Measurements from ENCODE around the gene MOSPD3.

The MOSPD3 gene

DNA sequence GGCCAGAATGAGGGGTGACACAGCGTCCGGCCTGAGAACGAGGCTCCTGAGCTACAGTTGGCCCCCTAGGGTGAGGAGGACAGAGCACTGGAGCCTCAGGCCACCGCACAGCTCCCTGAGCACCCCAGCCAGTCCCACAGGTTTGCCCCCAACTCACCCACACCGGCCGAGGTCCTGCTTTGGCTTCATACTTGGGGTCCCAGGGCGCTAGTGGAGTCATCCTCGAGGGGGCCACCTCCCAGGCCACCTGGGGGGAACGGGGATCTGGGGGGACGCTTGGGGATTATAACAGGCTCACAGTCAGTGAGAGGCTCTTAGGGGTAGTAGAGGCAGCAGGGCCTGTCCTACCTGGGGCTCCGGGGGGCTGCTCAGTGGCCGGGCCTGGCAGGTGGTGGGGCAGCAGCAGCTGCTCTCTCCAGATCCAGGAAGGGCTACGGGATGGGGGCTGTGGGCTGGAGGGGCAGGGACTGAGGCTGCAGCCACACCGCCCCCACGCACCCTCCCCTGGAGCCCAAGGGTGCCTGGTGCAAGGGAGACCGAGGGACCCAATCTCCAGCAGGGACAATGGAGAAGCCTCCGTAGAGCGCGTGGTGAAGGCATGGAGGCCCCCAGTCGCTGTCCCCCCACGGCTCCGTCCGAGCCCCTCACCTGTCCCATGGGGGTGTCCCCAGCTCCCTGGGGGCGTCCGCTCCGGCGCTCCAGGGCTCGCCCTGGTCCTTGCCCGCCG lies 39.2 kb upstream of the MOSPD3 start:
- Histone ChIP-seq H3K9ac (ENCODE audit: low read length) (no peak overlapping the region), H2AFZ (ENCODE audit: low read length) (no peak overlapping the region), H3K79me2 (ENCODE audit: insufficient read depth, low read length) (no peaks in the 10 kb centered on the region), H3K4me1 (ENCODE audit: insufficient read depth, low read length, severe bottlenecking) (peaks cover 25% of the 10 kb centered on the region), H3K9me2 (ENCODE audit: low read depth, low read length) (no peaks in the 10 kb centered on the region), H3K36me3 (ENCODE audit: insufficient read depth, low read length) (peaks cover 49% of the 10 kb centered on the region), H3K4me3 (ENCODE audit: low read depth, low read length, poor library complexity, severe bottlenecking) (no peak overlapping the region), H3F3A (ENCODE audit: insufficient read depth, low read length) (no peaks in the 10 kb centered on the region), H4K20me1 (ENCODE audit: insufficient read depth, low read length) (no peaks in the 10 kb centered on the region), H3K9me3 (ENCODE audit: low read length) (no peaks in the 10 kb centered on the region), H3K27ac (ENCODE audit: low read depth, low read length, poor library complexity, severe bottlenecking) (no peak overlapping the region), H3K27me3 (ENCODE audit: insufficient read depth, low read length) (0 out of 2 replicates have a peak, but pooled peaks cover 5% of the 10 kb centered on the region), H3K4me2 (ENCODE audit: low read length) (no peak overlapping the region)
- TF ChIP-seq, protein P1, sequence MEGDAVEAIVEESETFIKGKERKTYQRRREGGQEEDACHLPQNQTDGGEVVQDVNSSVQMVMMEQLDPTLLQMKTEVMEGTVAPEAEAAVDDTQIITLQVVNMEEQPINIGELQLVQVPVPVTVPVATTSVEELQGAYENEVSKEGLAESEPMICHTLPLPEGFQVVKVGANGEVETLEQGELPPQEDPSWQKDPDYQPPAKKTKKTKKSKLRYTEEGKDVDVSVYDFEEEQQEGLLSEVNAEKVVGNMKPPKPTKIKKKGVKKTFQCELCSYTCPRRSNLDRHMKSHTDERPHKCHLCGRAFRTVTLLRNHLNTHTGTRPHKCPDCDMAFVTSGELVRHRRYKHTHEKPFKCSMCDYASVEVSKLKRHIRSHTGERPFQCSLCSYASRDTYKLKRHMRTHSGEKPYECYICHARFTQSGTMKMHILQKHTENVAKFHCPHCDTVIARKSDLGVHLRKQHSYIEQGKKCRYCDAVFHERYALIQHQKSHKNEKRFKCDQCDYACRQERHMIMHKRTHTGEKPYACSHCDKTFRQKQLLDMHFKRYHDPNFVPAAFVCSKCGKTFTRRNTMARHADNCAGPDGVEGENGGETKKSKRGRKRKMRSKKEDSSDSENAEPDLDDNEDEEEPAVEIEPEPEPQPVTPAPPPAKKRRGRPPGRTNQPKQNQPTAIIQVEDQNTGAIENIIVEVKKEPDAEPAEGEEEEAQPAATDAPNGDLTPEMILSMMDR (IDR thresholded peaks at IDR 0.05; ENCODE audit: low read length) = no peak
- TF ChIP-seq EZH2 (IDR thresholded peaks at IDR 0.05; ENCODE audit: borderline replicate concordance, low read length) = no peak

DNA sequence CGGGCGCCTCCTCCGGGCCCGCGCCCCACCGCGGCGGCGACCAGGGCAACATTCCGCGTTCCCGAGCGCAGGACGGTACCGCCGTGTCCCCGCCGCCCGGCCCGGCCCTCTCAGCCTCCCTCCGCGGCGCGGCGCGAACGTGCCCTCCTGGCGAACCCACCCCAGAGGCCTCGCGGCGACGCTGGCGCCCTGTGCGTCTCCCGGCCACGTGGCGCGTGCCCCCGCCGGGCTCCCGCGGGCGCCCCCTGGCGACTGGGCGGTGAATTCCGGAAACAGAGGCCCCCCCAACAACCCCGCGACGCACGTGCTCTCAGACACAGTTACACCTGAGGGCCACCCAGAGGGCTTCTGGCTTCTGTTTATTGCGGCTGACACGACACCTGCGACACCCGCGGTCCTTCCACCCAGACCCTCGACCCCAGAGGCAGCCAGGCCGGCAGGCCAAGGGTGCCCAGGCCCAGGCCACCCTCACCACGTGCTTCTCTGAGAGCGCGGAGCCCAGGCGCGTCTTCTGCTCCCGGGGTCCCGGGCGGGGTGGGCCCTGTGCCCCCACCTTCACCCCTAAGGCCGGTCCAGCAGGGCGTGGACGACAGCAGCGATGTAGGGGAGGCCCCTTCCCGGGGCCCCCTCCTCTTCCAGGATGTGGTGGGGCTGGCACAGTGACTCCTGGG lies 38.5 kb upstream of the MOSPD3 start, which contains the start of gene SAP25:
Gene SAP25, minus strand, starts transcription at position 210 of the 671 bp plus-strand sequence. Its CDS starts 158 bp downstream, at position 52.
- 0 out of 2 replicates have a peak, but pooled peaks cover 4% of the 10 kb centered on the region for H3K27me3 ChIP-seq (ENCODE audit: insufficient read depth, low read length)
- H3K36me3 ChIP-seq (ENCODE audit: insufficient read depth, low read length) = peaks cover 56% of the 10 kb centered on the region
- H3K4me3 ChIP-seq (ENCODE audit: low read depth, low read length, poor library complexity, severe bottlenecking) = no peak within 1 kb of the TSS
- H3K4me1 ChIP-seq (ENCODE audit: insufficient read depth, low read length, severe bottlenecking) = peaks cover 25% of the 10 kb centered on the region
- no peak within 1 kb of the TSS for H2AFZ ChIP-seq (ENCODE audit: low read length)
- H3K9ac ChIP-seq (ENCODE audit: low read length) = no peak within 1 kb of the TSS
- H4K20me1 ChIP-seq (ENCODE audit: insufficient read depth, low read length) = no peaks in the 10 kb centered on the region
- no peak within 1 kb of the TSS for H3K27ac ChIP-seq (ENCODE audit: low read depth, low read length, poor library complexity, severe bottlenecking)
- no peaks in the 10 kb centered on the region for H3K9me3 ChIP-seq (ENCODE audit: low read length)
- no peaks in the 10 kb centered on the region for H3K9me2 ChIP-seq (ENCODE audit: low read depth, low read length)
- TF ChIP-seq, protein P1 (IDR thresholded peaks at IDR 0.05; ENCODE audit: low read length) = peak; percentile 34
- no peak for TF ChIP-seq EZH2 (IDR thresholded peaks at IDR 0.05; ENCODE audit: borderline replicate concordance, low read length)
- no peak within 1 kb of the TSS for H3K4me2 ChIP-seq (ENCODE audit: low read length)
- H3F3A ChIP-seq (ENCODE audit: insufficient read depth, low read length) = no peaks in the 10 kb centered on the region
- H3K79me2 ChIP-seq (ENCODE audit: insufficient read depth, low read length) = no peaks in the 10 kb centered on the region

- H3K27ac ChIP-seq (ENCODE audit: low read depth, low read length, poor library complexity, severe bottlenecking) = no peak overlapping the region
- no peaks in the 10 kb centered on the region for H4K20me1 ChIP-seq (ENCODE audit: insufficient read depth, low read length)
- TF ChIP-seq, protein P1 (IDR thresholded peaks at IDR 0.05; ENCODE audit: low read length) = no peak
- TF ChIP-seq EZH2 (IDR thresholded peaks at IDR 0.05; ENCODE audit: borderline replicate concordance, low read length) = no peak
- no peak overlapping the region for H3K9ac ChIP-seq (ENCODE audit: low read length)
- H3K36me3 ChIP-seq (ENCODE audit: insufficient read depth, low read length) = peaks cover 60% of the 10 kb centered on the region
- H3K4me3 ChIP-seq (ENCODE audit: low read depth, low read length, poor library complexity, severe bottlenecking) = no peak overlapping the region
- no peaks in the 10 kb centered on the region for H3K9me2 ChIP-seq (ENCODE audit: low read depth, low read length)
- no peaks in the 10 kb centered on the region for H3K27me3 ChIP-seq (ENCODE audit: insufficient read depth, low read length)
- no peak overlapping the region for H3K4me2 ChIP-seq (ENCODE audit: low read length)
- peaks cover 24% of the 10 kb centered on the region for H3K4me1 ChIP-seq (ENCODE audit: insufficient read depth, low read length, severe bottlenecking)
- H2AFZ ChIP-seq (ENCODE audit: low read length) = no peak overlapping the region
- no peaks in the 10 kb centered on the region for H3K79me2 ChIP-seq (ENCODE audit: insufficient read depth, low read length)
- H3F3A ChIP-seq (ENCODE audit: insufficient read depth, low read length) = no peaks in the 10 kb centered on the region
- no peaks in the 10 kb centered on the region for H3K9me3 ChIP-seq (ENCODE audit: low read length)
These were observed 37.8 kb upstream of the MOSPD3 start for GRCh38 chr7:100574362-100575205.

Data from OCI-LY1 (cell line).